ENCODE results near the gene IRF1. TPM values are rescaled to one million over a fixed set of nuclear protein-coding genes. Genes with fewer than 3 reads are reported as not detected.

The IRF1 gene
- total and polyA plus RNA-seq, 2 donors: 34.7 to 47.7 TPM

DNA sequence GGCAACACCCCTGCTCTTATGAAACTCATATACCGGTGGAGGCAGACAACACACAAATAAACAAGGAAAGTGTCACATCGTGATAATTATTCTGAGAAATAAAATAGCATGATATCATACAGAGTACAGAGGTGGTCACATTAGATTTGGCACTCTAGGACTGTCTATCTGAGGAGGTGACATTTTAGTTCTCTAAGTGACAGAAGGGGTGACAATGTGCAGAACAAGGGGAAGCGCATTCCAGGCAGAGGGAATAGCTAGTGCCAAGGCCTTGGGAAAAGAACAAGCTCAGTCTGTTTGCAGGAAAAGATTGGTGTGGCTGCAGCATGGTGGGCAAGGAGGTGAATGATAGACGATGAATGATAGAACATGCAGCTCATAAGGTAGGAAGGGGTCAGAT is 12.7 kb upstream of the IRF1 start:
- 97% methylated on average over 4 of the region's 4 CpGs for WGBS
- Histone ChIP-seq H3K36me3 (ENCODE audit: control insufficient read depth in 2 of 2, insufficient read depth in 2 of 2, low read length in 1 of 2) (no peaks in the 10 kb centered on the region), H3K4me3 (ENCODE audit: low read length in 2 of 2) (no peak overlapping the region), H3K27me3 (ENCODE audit: control insufficient read depth in 2 of 2, insufficient read depth in 1 of 2, low read length in 1 of 2) (no peaks in the 10 kb centered on the region), H3K27ac (ENCODE audit: low read depth in 1 of 2, low read length in 1 of 2) (no peak overlapping the region), H3K4me1 (ENCODE audit: control insufficient read depth in 2 of 2, insufficient read depth in 2 of 2, low read length in 2 of 2) (peaks cover 0 to 33% of the 10 kb centered on the region in 2 donors), H3K9me3 (ENCODE audit: control insufficient read depth in 2 of 2, insufficient read depth in 1 of 2, low read length in 1 of 2) (no peaks in the 10 kb centered on the region)
- no peak for DNase-seq (ENCODE audit: low read depth in 6 of 9, low spot score in 9 of 9)

DNA sequence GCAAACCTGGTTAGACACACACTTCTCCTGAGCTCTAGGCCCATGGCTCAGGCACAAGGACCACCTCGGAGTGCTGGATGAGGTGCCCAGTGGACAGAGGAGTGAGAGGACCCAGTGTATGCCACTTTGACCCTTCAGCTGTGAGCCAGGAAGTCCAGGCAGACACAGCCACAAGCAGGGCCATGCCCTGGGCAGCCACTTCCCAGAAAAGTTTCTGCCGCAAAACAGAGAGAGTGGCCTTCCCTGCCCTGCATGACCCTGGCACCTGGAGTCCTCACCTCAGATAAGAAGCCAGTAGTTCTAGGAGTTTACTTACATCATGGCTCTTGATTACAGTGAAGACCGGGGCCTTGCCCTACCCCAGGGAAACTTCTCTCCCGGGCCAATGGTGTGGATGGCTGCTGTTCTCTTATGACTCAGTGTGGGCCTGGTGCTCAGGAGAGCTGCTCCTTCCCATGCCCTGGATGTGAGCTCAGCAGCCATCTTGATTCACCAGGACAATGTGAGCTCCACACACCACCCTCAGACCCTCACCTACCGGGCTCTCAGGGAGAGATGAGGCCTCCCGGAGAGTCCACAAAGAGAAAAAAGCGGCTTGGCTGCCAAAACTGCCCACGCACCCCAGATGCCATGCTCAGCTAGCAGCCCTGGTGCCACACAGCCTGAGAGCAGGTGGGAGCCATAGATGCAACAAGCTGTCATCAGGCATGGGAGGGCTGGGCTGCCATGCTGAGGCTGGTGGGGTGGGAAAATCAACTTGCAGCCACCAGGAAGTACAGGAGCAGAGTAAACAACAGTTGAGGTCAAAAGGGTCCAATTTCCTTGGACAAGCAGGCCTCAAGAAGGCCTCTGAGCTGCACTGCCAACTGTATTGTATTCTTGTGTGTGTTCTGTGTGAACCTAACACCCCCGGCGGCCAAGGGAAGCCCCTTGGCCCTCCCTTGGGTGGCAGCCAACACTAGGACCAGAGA is 11.7 kb upstream of the IRF1 start:
- Histone ChIP-seq H3K4me1 (ENCODE audit: control insufficient read depth in 2 of 2, insufficient read depth in 2 of 2, low read length in 2 of 2) (peaks cover 0 to 43% of the 10 kb centered on the region in 2 donors), H3K4me3 (ENCODE audit: low read length in 2 of 2) (no peak overlapping the region), H3K36me3 (ENCODE audit: control insufficient read depth in 2 of 2, insufficient read depth in 2 of 2, low read length in 1 of 2) (no peaks in the 10 kb centered on the region), H3K27ac (ENCODE audit: low read depth in 1 of 2, low read length in 1 of 2) (no peak overlapping the region), H3K27me3 (ENCODE audit: control insufficient read depth in 2 of 2, insufficient read depth in 1 of 2, low read length in 1 of 2) (no peaks in the 10 kb centered on the region), H3K9me3 (ENCODE audit: control insufficient read depth in 2 of 2, insufficient read depth in 1 of 2, low read length in 1 of 2) (no peaks in the 10 kb centered on the region)
- DNase-seq (ENCODE audit: low read depth in 6 of 9, low spot score in 9 of 9): no peak
- whole genome bisulfite sequencing: 94% methylated on average over 10 of the region's 10 CpGs

DNA sequence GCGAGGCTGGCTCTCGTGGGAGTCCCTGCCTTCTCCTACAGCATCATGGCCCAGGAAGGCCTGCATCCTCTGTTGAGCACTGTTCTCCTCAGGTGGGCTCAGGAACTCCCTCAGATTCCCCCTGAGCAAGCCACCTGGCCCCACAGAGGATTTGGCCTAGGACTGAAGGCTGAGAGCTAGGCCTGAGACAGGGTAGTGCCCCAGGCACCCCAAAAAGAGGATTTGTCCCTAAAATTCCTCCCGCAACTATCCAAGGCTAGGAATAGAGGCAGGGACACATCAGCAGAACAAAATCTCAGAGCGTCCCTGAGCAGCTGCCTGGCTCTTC is 11.0 kb upstream of the IRF1 start:
- no peaks in the 10 kb centered on the region for H3K36me3 ChIP-seq (ENCODE audit: control insufficient read depth in 2 of 2, insufficient read depth in 2 of 2, low read length in 1 of 2)
- no peak overlapping the region for H3K4me3 ChIP-seq (ENCODE audit: low read length in 2 of 2)
- no peak overlapping the region for H3K27ac ChIP-seq (ENCODE audit: low read depth in 1 of 2, low read length in 1 of 2)
- H3K27me3 ChIP-seq (ENCODE audit: control insufficient read depth in 2 of 2, insufficient read depth in 1 of 2, low read length in 1 of 2): no peaks in the 10 kb centered on the region
- peaks cover 0 to under 1% of the 10 kb centered on the region in 2 donors for H3K9me3 ChIP-seq (ENCODE audit: control insufficient read depth in 2 of 2, insufficient read depth in 1 of 2, low read length in 1 of 2)
- peaks cover 0 to 48% of the 10 kb centered on the region in 2 donors for H3K4me1 ChIP-seq (ENCODE audit: control insufficient read depth in 2 of 2, insufficient read depth in 2 of 2, low read length in 2 of 2)
- DNase-seq (ENCODE audit: low read depth in 6 of 9, low spot score in 9 of 9): no peak
- WGBS: 89% methylated on average over 4 of the region's 4 CpGs

GRCh38 chr5:132500931-132501628 is 10.5 kb upstream of the IRF1 start:
- peaks cover 0 to 52% of the 10 kb centered on the region in 2 donors for H3K4me1 ChIP-seq (ENCODE audit: control insufficient read depth in 2 of 2, insufficient read depth in 2 of 2, low read length in 2 of 2)

GRCh38 chr5:132500244-132500930 is 9.8 kb upstream of the IRF1 start:
- H3K4me1 ChIP-seq (ENCODE audit: control insufficient read depth in 2 of 2, insufficient read depth in 2 of 2, low read length in 2 of 2): peaks cover 2 to 56% of the 10 kb centered on the region in 2 donors
- peaks cover 0 to 2% of the 10 kb centered on the region in 2 donors for H3K9me3 ChIP-seq (ENCODE audit: control insufficient read depth in 2 of 2, insufficient read depth in 1 of 2, low read length in 1 of 2)
- H3K27me3 ChIP-seq (ENCODE audit: control insufficient read depth in 2 of 2, insufficient read depth in 1 of 2, low read length in 1 of 2): no peaks in the 10 kb centered on the region
- H3K4me3 ChIP-seq (ENCODE audit: low read length in 2 of 2): no peak overlapping the region
- WGBS: 98% methylated on average over 6 of the region's 6 CpGs
- H3K27ac ChIP-seq (ENCODE audit: low read depth in 1 of 2, low read length in 1 of 2): no peak overlapping the region
- H3K36me3 ChIP-seq (ENCODE audit: control insufficient read depth in 2 of 2, insufficient read depth in 2 of 2, low read length in 1 of 2): no peaks in the 10 kb centered on the region
- DNase-seq (ENCODE audit: low read depth in 6 of 9, low spot score in 9 of 9): no peak

More at GRCh38 chr5:132500931-132501628, 10.5 kb upstream of the IRF1 start:
- 48% methylated on average over 6 of the region's 6 CpGs for WGBS
- Histone ChIP-seq H3K36me3 (ENCODE audit: control insufficient read depth in 2 of 2, insufficient read depth in 2 of 2, low read length in 1 of 2) (no peaks in the 10 kb centered on the region), H3K27me3 (ENCODE audit: control insufficient read depth in 2 of 2, insufficient read depth in 1 of 2, low read length in 1 of 2) (no peaks in the 10 kb centered on the region), H3K27ac (ENCODE audit: low read depth in 1 of 2, low read length in 1 of 2) (no peak overlapping the region), H3K4me3 (ENCODE audit: low read length in 2 of 2) (no peak overlapping the region), H3K9me3 (ENCODE audit: control insufficient read depth in 2 of 2, insufficient read depth in 1 of 2, low read length in 1 of 2) (peaks cover 0 to 2% of the 10 kb centered on the region in 2 donors)
- DNase-seq (ENCODE audit: low read depth in 6 of 9, low spot score in 9 of 9): peak in 7 of 9 donors; percentile 74 to 90 (median 85)

DNA sequence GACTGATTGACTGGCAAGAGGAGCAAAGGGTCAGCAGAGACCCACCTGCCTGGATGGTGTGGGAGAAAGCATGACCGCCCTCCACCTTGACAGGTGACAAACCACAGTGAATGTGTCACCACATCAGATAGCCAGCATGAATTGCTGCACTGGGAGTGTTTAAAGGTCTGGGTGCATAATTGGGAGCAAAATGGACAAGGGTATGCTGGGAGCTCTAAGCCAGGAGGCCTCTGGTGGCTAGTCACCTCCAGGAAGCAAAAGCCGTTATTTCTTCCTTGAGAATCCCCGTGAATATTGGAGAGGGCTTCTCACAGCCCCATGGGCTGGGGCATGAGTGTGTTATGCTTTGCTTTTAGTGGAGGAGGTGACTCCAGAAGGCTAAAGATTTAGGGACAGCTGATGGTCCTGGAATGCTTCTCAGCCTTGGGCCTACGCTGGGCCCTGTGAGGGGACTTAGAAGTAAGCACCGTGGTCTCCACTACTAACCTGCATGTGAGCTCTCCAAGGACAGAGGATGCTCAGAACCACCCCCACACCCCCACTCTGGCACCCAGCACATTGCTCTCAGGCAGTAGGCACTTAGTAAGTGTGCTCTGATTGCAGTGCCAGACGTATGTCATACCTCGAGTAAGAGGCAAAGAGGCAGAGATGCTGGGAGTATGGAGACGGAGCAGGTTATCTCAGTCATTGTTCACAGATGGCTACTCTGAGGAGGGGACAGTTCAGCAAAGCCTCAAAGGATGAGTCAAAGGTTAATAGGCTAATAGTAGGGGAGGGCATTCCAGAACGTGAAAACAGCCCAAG is 9.1 kb upstream of the IRF1 start:
- no peak overlapping the region for H3K27ac ChIP-seq (ENCODE audit: low read depth in 1 of 2, low read length in 1 of 2)
- 85% methylated on average over 9 of the region's 9 CpGs for WGBS
- H3K4me3 ChIP-seq (ENCODE audit: low read length in 2 of 2): no peak overlapping the region
- H3K36me3 ChIP-seq (ENCODE audit: control insufficient read depth in 2 of 2, insufficient read depth in 2 of 2, low read length in 1 of 2): no peaks in the 10 kb centered on the region
- DNase-seq (ENCODE audit: low read depth in 6 of 9, low spot score in 9 of 9): no peak
- peaks cover 0 to 2% of the 10 kb centered on the region in 2 donors for H3K9me3 ChIP-seq (ENCODE audit: control insufficient read depth in 2 of 2, insufficient read depth in 1 of 2, low read length in 1 of 2)
- no peaks in the 10 kb centered on the region for H3K27me3 ChIP-seq (ENCODE audit: control insufficient read depth in 2 of 2, insufficient read depth in 1 of 2, low read length in 1 of 2)
- peaks cover 6 to 64% of the 10 kb centered on the region in 2 donors for H3K4me1 ChIP-seq (ENCODE audit: control insufficient read depth in 2 of 2, insufficient read depth in 2 of 2, low read length in 2 of 2)

DNA sequence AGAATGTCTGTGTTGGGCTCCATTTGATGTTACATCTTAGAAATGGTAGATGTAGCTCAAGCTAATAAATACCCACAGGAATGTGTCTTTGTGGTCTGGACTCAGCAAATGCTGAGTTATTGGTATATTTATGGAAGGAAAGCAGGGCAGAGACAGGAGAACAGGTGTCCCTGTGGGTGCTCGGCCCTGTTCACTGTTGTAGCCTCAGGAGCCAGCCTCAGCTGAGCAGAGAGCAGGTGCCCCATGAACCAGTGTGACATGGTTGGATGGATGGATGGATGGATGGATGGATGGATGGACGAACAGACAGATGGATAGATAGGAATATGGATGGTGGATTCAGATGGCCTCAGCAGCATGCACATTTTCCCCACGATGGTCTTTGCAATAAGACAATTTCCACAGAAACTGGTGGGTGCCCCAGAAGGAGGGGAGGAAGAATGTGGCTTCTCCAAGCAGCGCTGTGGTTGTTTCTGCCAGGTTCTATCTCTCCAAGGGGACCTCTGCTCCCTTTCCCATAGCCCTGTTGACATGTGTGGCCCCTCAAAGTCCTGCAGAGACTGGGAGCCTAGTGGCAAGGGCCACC is 8.2 kb upstream of the IRF1 start:
- peak overlapping the region in 1 of 2 donors; percentile 28 for H3K27ac ChIP-seq (ENCODE audit: low read depth in 1 of 2, low read length in 1 of 2)
- H3K4me1 ChIP-seq (ENCODE audit: control insufficient read depth in 2 of 2, insufficient read depth in 2 of 2, low read length in 2 of 2): peaks cover 6 to 73% of the 10 kb centered on the region in 2 donors
- no peak for DNase-seq (ENCODE audit: low read depth in 6 of 9, low spot score in 9 of 9)
- no peaks in the 10 kb centered on the region for H3K27me3 ChIP-seq (ENCODE audit: control insufficient read depth in 2 of 2, insufficient read depth in 1 of 2, low read length in 1 of 2)
- 70% methylated on average over 4 of the region's 4 CpGs for WGBS
- H3K4me3 ChIP-seq (ENCODE audit: low read length in 2 of 2): no peak overlapping the region
- peaks cover 0 to 2% of the 10 kb centered on the region in 2 donors for H3K9me3 ChIP-seq (ENCODE audit: control insufficient read depth in 2 of 2, insufficient read depth in 1 of 2, low read length in 1 of 2)
- no peaks in the 10 kb centered on the region for H3K36me3 ChIP-seq (ENCODE audit: control insufficient read depth in 2 of 2, insufficient read depth in 2 of 2, low read length in 1 of 2)

DNA sequence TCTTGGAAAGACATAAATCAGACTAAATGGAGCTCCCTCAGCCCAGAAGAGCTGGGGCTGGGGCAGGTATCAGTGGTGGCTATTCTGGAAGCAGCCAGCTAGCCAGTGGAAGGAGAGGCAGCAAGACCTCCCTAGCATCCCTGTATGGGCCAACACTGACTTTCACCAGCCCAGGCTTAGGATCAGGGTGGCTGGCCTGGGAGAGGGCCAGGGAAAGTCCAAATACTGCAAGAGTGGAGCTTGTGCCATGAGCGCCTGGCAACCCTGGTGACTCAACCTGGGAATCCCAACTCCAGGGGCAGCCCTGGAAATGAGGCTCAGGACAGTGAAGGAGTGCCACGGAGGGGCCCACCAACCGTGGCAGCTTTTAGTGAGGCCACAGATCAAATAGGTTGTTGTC is 7.6 kb upstream of the IRF1 start:
- 95% methylated on average over 3 of the region's 3 CpGs for WGBS
- H3K27me3 ChIP-seq (ENCODE audit: control insufficient read depth in 2 of 2, insufficient read depth in 1 of 2, low read length in 1 of 2): no peaks in the 10 kb centered on the region
- H3K27ac ChIP-seq (ENCODE audit: low read depth in 1 of 2, low read length in 1 of 2): peak overlapping the region; percentile 3 to 91
- H3K36me3 ChIP-seq (ENCODE audit: control insufficient read depth in 2 of 2, insufficient read depth in 2 of 2, low read length in 1 of 2): no peaks in the 10 kb centered on the region
- DNase-seq (ENCODE audit: low read depth in 6 of 9, low spot score in 9 of 9): no peak
- H3K4me3 ChIP-seq (ENCODE audit: low read length in 2 of 2): no peak overlapping the region
- peaks cover 6 to 78% of the 10 kb centered on the region in 2 donors for H3K4me1 ChIP-seq (ENCODE audit: control insufficient read depth in 2 of 2, insufficient read depth in 2 of 2, low read length in 2 of 2)
- peaks cover 0 to 2% of the 10 kb centered on the region in 2 donors for H3K9me3 ChIP-seq (ENCODE audit: control insufficient read depth in 2 of 2, insufficient read depth in 1 of 2, low read length in 1 of 2)

All from thymus (tissue), 11 donors.